ENCODE results near the gene TBL1XR1. TPM values are rescaled to one million over a fixed set of nuclear protein-coding genes. Genes with fewer than 3 reads are reported as not detected.
"Not testable (repeated sequence)": the region's sequence is repeated elsewhere in the genome, so short reads cannot be mapped to it uniquely, and the experiment has no call there.

TBL1XR1 gene
- total and polyA plus RNA-seq, 4 donors = 24.1 to 203 (median 77.4) TPM

GRCh38 chr3:177185035-177185574 lies 12.2 kb downstream of the TBL1XR1 start:
- no peaks in the 10 kb centered on the region for H3K9me3 ChIP-seq (ENCODE audit: control insufficient read depth in 4 of 4, insufficient read depth in 3 of 4, low read length in 3 of 4)
- no peak overlapping the region for H3K27ac ChIP-seq (ENCODE audit: low read depth in 1 of 2, low read length in 1 of 2)
- H3K36me3 ChIP-seq (ENCODE audit: control insufficient read depth in 4 of 4, insufficient read depth in 4 of 4, low read length in 4 of 4) = no peaks in the 10 kb centered on the region
- 77 to 81% methylated on average over 7 of the region's 7 CpGs for WGBS, 2 donors
- no peak for ATAC-seq (ENCODE audit: insufficient read depth, low FRiP score)
- no peak overlapping the region for H3K4me3 ChIP-seq
- no peak for TF ChIP-seq CTCF (IDR thresholded peaks at IDR 0.05; ENCODE audit: control extremely low read depth, extremely low read depth)
- H3K4me1 ChIP-seq (ENCODE audit: control insufficient read depth in 5 of 5, insufficient read depth in 5 of 5, low read length in 5 of 5) = peaks cover 8 to 25% (median 12%) of the 10 kb centered on the region in 5 donors
- no peak overlapping the region for H3K9ac ChIP-seq (ENCODE audit: insufficient read depth in 1 of 2, low read length in 2 of 2)
- no peak for DNase-seq
- H3K27me3 ChIP-seq (ENCODE audit: control insufficient read depth in 3 of 3, insufficient read depth in 3 of 3, low read length in 2 of 3) = no peaks in the 10 kb centered on the region

GRCh38 chr3:177184602-177185001 lies 12.7 kb downstream of the TBL1XR1 start:
- 93 to 97% methylated on average over 3 of the region's 3 CpGs for WGBS, 2 donors
- not testable (repeated sequence) for ATAC-seq (ENCODE audit: insufficient read depth, low FRiP score); H3K27me3 ChIP-seq (ENCODE audit: control insufficient read depth in 3 of 3, insufficient read depth in 3 of 3, low read length in 2 of 3); H3K9ac ChIP-seq (ENCODE audit: insufficient read depth in 1 of 2, low read length in 2 of 2); H3K9me3 ChIP-seq (ENCODE audit: control insufficient read depth in 4 of 4, insufficient read depth in 3 of 4, low read length in 3 of 4); H3K27ac ChIP-seq (ENCODE audit: low read depth in 1 of 2, low read length in 1 of 2); H3K4me3 ChIP-seq; H3K36me3 ChIP-seq (ENCODE audit: control insufficient read depth in 4 of 4, insufficient read depth in 4 of 4, low read length in 4 of 4); DNase-seq
- peaks cover 8 to 26% (median 12%) of the 10 kb centered on the region in 5 donors for H3K4me1 ChIP-seq (ENCODE audit: control insufficient read depth in 5 of 5, insufficient read depth in 5 of 5, low read length in 5 of 5)

GRCh38 chr3:177182352-177182751 lies 14.9 kb downstream of the TBL1XR1 start:
- no peaks in the 10 kb centered on the region for H3K36me3 ChIP-seq (ENCODE audit: control insufficient read depth in 4 of 4, insufficient read depth in 4 of 4, low read length in 4 of 4)
- H3K9ac ChIP-seq (ENCODE audit: insufficient read depth in 1 of 2, low read length in 2 of 2) = no peak overlapping the region
- H3K9me3 ChIP-seq (ENCODE audit: control insufficient read depth in 4 of 4, insufficient read depth in 3 of 4, low read length in 3 of 4) = no peaks in the 10 kb centered on the region
- DNase-seq (no peak), ATAC-seq (ENCODE audit: insufficient read depth, low FRiP score) (no peak)
- peaks cover 8 to 28% (median 14%) of the 10 kb centered on the region in 5 donors for H3K4me1 ChIP-seq (ENCODE audit: control insufficient read depth in 5 of 5, insufficient read depth in 5 of 5, low read length in 5 of 5)
- no peaks in the 10 kb centered on the region for H3K27me3 ChIP-seq (ENCODE audit: control insufficient read depth in 3 of 3, insufficient read depth in 3 of 3, low read length in 2 of 3)
- 88 to 91% methylated on average over 1 of the region's 1 CpG for WGBS, 2 donors
- TF ChIP-seq CTCF (IDR thresholded peaks at IDR 0.05; ENCODE audit: control extremely low read depth, extremely low read depth) = no peak
- no peak overlapping the region for H3K27ac ChIP-seq (ENCODE audit: low read depth in 1 of 2, low read length in 1 of 2)
- H3K4me3 ChIP-seq = no peak overlapping the region

GRCh38 chr3:177181418-177181817 lies 15.9 kb downstream of the TBL1XR1 start:
- no peaks in the 10 kb centered on the region for H3K27me3 ChIP-seq (ENCODE audit: control insufficient read depth in 3 of 3, insufficient read depth in 3 of 3, low read length in 2 of 3)
- H3K36me3 ChIP-seq (ENCODE audit: control insufficient read depth in 4 of 4, insufficient read depth in 4 of 4, low read length in 4 of 4) = peaks cover 0 to 2% (median 0%) of the 10 kb centered on the region in 4 donors
- ATAC-seq (ENCODE audit: insufficient read depth, low FRiP score) = no peak
- no peak for TF ChIP-seq CTCF (IDR thresholded peaks at IDR 0.05; ENCODE audit: control extremely low read depth, extremely low read depth)
- H3K4me1 ChIP-seq (ENCODE audit: control insufficient read depth in 5 of 5, insufficient read depth in 5 of 5, low read length in 5 of 5) = peaks cover 8 to 25% (median 15%) of the 10 kb centered on the region in 5 donors
- H3K9me3 ChIP-seq (ENCODE audit: control insufficient read depth in 4 of 4, insufficient read depth in 3 of 4, low read length in 3 of 4) = no peaks in the 10 kb centered on the region
- no peak overlapping the region for H3K9ac ChIP-seq (ENCODE audit: insufficient read depth in 1 of 2, low read length in 2 of 2)
- no peak overlapping the region for H3K27ac ChIP-seq (ENCODE audit: low read depth in 1 of 2, low read length in 1 of 2)
- DNase-seq = no peak
- H3K4me3 ChIP-seq = no peak overlapping the region
- 89 to 91% methylated on average over 5 of the region's 5 CpGs for WGBS, 2 donors
